DMS79 treated with DMSO at 0.1 percent for 48 hours (cell line): ENCODE measurements around the gene STARD4.

ENCODE experiments used
- DNase-seq: peaks from one replicate; lab custom pipeline; 2025; lab: John Stamatoyannopoulos, UW

Gene STARD4

DNA sequence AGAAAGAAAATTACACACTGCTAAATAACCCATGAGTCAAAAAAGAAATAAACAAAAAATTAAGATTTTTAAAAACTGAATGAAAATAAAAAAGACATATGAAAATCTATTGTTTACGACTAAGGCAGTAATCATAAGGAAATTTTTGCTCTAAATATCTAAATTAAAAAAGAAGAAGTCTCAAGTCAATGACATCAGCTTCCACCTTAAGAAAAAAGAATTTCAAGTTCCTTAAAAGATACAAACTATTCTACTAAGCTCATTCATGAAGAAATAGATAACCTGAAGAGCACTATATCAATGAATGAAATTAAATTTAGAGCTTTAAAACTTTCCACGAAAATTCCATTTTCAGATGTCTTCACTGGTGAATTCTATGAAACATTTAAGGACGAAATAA is 15.7 kb upstream of the STARD4 start:
- no peak for DNase-seq

DNA sequence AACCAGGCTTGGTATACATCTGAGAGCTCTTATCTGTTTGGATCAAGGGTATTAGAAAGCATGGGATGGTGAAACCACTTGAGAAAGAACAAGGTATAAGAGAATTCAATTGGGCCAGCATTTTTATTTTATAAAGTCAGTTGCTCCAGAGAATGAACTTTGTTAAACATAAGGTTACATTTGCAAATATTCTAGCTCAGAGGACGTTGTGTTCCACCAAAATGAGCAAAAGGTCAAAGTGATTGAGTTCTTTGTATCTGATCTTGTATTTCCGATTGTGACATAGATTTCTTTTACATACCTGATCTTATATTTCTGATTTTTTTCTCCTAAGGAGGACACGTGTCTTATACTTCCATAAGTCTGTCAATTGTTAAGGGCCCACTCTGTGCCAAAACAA is 8.6 kb upstream of the STARD4 start:
- DNase-seq: no peak

DNA sequence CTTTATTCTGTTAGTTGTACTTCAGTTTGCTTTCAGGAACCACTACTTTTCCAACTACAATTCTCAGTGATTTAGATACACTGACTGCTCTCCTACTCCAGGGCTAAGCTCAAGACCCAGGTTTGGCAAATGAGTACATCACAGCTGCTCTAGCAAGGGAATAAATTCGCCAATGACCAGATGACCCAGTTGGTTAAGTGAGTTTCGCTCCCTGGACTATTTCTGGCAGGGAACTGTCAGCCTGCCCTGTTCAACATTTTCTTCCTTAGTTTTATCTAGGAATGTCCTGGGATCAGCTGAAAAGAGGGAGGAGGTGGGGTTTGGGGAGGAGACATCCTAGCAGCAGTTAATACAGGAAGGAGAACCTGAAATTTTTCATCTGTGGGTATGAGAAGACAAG is 6.4 kb upstream of the STARD4 start:
- DNase-seq: no peak

DNA sequence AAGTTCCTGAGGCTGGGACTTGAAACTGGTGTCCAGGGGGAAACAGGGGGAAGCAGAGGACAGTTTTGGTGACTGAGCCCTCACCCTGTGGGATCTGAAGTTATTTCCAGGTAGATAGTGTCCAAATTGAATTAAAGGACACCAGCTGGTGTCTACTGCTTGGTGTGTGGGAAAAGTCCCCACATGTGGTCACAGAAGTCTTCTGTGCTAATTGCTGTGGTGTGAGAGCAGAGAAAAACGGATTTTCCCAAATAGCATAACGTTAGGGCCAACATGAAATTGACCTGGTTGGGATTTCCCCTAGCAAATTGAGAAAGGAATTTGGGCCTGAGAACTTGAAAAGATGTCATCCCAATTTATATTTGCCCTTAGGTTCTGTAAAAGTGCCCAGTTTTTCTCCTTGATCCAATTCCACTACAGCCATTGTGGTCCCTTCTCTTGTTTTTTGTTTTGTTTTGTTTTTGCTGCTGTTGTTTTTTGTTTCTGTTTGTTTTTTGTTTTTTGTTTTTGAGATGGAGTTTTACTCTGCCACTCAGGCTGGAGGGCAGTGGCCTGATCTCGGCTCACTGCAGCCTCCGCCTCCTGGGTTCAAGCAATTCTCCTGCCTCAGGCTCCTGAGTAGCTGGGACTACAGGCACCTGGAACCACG is 5.6 kb upstream of the STARD4 start:
- no peak for DNase-seq

DNA sequence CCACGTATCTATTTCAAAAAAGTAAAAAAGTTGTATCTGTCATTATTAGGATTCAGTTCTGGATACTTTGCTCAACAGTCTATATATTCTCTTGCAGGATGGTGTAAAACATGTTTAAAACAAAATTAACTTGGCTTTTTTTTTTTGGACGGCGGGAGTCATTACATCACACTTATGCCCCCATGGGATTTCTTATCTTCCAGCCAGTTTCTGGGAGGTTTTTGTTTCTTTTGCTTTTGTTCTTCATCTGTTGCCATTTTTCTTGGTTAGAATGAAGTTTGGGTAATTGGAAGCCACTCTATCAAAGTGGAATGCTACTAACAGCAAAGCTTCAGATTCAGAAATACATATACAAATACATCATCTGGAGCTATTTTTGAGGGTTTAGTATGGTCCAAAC is 1.8 kb upstream of the STARD4 start:
- no peak for DNase-seq

DNA sequence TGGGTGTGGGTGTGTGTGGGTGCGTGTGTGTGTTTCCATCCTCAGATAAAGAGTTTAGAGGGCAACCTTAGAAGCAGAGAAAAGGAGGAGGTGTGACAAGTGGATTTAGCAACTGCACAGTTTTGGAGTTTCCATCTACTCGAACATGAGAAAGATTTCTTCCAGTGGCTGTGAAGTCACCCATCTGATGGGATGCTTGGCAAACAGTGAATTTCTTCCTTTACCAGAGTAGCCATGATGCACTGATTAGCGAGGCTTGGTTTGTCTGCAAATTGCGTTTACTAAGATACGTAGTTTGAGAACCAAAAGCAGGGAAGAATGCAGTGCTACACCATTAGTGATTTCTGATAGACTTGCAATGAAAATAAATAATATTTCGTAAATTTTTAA is 791 bp upstream of the STARD4 start:
- DNase-seq: peak; percentile 53

DNA sequence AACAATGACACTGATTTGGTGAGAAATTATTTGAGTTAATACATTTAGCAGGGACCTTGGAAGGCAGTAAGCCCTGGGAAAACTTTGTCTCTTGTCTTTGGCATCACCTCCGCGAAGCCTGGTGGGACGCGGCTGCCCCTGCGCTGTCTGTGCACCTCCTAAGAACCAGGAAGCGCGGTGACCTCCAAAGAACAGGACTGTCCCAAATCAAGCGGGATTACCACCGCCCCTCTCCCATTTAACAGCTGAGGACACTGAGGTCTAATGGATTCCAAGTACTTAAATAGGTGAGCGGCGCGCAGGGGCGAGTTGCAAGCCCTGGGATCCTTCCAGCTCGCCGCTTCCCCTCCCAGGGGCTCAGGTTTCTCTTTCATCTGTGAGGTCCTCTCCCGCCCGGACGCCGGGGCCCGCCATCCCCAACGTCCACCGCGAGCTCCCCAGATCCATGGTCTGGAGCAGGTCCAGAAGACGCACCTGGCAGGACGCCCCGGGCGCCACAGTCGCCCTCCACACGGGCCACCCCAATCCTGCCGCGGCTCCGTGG is 432 bp downstream of the STARD4 start:
- DNase-seq: peak; percentile 60

DNA sequence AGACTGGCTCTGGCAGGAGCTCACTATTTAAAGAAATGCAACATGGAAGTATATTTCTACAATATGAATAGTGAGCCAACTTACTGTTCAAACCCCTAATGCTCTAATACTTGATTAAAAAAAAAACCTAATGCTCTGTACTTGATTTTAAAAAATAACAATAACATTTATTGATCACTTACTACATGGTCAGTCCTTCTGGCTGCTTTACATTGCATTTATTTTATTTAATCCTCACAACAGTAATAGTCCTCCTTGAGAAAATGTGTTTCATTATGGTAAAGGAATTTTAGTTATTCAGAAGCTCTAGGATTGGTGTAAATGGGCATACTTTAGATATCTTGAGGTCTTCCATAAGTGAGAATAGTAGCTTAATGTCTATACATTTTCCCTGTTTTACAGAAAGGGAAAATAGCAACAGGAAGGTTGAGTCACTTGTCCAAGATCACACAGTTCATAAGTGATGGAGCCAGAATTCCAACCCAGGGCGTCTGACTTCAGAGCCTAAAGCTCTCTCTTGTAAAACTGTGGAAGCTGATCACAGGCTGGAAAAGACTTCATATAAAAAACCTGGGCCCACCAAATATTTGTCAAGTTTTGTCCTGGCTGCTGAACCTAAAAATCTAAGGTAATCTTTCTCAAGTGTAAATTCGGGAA is 1.0 kb downstream of the STARD4 start:
- DNase-seq: no peak

DNA sequence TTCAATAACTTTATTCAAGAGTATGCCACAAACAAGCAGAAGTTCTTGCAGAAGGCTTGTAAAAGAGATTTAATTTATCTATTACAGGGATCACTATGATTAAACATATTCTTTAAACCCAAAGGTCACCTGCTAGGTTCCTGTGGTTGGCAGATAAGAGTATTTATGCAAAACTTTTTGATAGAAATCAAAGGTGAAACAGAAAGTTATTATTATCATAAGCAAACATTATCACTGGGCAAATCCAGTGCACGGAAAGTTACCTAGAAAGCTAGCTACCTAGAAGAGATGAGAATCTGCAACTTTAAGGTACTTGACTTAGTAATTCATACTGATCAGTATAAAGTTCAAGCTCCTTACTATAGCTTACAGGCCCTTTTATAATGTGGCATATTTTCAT is 3.2 kb downstream of the STARD4 start:
- no peak for DNase-seq

DNA sequence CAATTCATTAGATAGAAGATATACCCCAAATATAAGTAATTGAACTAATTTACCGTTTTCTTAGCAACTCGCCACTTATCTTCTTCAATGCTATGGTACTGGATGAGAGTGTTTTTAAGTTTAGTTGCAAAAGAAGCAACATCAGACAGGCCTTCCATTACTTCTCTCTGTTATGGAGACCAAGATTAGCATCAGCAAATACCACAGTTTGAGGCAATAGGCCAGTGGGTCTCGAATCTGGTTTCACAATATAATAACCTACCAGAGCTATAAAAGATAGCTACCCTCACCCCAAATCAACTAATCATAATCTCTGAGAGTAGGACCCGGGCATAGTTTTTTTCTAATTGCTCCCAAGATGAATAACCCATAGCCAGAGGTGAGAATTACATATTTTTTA is 5.1 kb downstream of the STARD4 start:
- DNase-seq: no peak

DNA sequence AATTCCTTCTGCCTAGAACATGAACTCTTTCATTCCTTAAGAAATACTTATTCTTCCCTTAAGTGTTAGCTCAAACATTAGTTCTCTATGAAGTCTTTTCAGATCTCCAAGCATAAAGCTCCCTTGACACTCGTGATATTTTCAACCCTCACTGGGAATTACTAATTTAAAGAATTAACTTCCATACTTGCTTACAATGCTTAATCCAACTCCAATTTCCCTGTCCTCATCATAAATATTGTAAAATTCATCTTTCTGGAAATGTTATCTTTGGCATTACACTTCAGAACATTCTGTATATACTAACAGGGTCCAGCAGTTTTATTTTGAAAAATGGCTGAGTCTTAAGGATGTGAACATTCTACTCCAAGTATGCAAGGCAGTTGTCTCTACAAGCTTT is 7.2 kb downstream of the STARD4 start:
- DNase-seq: no peak

DNA sequence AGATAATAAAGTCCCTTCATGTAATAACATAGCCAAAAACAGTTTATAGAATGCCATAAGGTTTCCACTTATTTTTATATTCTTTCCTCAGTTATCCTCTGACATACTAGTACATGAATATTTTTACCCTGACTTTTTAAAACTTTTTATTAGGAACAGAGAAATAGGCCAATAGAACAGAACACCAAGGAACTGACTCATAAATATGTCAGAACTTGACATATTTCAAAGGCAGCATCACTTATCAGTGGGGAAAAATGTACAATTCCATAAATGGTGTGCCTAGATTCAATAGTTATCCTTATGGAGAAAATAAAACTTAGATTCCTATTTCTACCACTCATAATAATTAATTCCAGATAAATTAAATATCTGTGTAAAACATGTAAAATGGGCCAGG is 9.4 kb downstream of the STARD4 start:
- DNase-seq: no peak

DNA sequence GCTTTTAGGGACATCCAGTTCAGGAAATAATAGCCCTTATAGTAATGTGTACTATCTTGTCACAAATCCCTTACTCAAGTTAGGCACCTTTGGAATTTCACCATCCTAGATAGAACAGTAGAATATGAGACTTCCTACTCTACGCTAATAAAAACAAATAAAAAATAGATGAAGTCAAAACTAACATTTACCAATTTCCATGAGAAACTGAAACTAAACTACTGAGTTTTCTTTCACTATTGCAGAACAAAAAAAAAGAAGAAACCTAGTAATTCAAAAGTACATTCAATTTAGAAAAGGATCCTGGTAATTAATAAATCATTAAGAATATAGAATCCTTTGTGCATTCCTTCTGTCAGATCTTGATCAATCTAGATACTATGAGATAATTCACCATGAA is 14.0 kb downstream of the STARD4 start:
- DNase-seq: no peak

DNA sequence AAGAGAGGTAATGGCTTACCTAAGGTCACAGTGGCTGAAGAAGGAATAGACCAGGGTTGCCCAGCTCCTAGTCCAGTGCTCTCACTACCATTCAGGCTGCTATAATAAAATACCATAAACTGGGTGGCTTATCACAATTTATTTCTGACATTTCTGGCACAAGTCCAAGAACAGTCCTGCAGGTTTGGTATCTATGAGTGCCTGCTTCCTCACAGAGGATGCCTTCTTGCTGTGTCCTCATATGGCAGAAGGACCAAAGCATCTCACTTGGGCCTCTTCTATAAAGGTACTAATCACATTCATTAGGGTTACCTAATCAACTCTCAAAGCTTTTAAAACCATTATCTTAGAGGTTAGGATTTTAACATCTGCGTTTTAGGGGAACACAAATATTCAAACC is 17.2 kb downstream of the STARD4 start:
- no peak for DNase-seq

DNA sequence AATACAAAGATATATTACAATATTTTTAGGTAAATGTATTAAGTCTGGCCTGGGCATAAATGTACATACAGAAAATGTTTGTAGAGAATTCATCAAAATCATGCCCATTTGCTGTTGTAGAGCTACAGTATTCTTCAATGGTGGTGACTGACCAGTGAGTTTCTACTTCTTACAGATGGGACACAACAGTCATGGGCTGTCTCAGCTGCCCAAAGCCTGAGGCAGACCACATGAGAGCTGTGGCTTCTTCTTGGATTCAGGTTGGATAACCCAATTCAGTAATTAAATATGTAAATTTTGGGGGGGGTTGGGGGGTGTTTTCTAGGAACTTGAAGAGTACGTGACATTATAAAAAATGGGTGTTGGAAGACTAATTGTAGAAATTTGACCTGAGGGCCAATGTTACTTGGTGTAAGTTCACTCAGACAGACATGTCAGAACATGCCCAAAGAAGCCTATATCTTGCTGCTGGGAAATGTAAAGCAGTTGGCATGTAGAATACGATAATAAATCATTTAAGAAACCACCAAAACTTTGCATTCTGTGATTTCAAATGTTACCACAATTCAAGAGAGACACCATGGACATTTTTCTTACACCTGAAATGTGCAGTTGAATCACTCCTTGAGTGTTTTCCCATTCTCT is 17.9 kb downstream of the STARD4 start:
- no peak for DNase-seq

DNA sequence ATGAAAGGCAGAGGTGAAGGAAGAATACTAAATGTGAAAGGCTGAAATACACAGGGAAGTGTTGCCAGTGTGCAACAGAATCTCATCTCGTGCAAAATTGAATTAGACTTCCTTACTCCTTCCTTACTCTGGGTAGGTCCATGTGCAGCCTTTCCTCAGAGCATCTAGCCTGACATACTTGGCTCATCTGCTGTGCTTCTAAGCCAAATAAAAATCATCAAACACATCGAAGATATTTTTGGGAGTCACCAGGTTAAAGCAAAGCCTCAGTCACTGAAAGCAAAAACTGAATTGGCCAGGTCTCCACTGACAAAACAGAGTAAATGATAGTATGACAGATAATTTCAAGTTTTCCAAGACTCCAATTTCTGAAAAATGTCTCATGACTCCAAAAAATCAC is 19.3 kb downstream of the STARD4 start:
- DNase-seq: no peak

DNA sequence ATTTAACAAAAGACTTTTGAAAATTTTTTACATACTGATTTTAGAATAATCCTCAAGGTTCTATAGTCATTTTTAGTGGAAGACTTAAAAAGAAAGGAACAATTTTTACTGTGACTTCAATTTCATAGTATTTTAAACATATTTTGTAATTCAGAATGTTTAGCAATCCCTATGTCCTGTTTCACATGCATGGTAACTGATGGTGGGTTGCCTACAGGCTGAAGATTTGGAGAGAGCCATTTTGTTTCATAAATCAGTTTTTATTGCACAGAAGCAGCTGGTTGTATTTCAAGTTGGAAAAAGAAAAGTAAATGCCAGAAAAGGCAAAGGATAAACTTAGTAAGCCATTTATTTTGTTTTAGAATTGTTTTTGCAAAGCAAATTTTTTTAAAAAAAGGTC is 24.0 kb downstream of the STARD4 start:
- no peak for DNase-seq

DNA sequence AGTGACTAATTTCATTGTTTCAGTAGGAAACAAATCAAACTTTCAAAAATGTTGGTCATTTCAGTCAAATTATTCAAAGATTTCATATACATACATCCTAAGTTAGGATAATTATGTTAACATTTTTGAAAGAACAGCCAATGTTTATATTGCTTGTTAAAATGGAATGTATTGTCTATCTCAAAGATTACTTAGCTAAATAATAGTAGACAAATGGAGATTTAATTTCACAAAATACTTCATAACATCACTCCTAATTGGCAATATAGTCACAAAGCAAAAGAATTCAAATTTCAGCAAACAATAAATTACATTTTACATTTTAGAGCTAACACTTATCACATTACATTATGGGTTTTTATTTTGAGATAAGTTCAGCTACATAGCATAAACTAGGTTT is 25.4 kb downstream of the STARD4 start:
- DNase-seq: no peak

DNA sequence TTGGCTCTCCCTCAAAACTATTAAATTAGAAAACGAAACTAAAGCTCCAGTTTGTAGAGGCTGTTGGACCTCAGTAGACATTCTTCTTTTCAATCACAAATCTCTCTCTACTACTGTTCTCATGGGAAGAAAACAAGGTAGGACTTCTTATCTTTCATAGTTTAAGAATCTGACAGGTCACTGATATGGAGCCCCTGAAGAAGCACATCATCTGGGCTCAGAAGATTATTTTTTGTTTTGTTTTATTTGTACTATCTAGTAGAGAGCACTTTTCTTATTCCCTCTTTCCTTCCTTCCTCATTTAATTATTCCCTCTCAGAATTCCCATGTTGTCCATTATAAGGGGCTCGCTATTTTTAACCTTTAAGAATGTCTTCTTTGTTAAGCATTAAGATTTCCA is 26.3 kb downstream of the STARD4 start:
- no peak for DNase-seq

DNA sequence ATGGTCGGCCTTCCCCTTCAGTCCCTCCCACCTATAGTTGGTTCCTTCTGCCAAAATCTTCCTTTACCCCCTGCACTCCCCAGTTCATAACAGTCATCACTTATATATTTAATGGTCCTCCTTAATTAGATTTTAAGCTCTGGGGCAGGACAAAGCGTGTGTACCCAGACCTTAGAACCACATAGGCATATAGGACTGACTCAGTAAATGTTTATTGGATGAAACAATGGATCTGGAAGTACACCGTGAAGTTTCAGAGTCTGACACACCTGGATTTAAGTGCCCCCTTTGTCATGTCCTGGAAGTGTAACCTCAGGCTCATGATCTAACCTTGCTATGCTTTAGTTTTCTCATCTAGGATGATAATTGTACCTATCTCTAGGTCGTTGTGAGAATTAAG is 32.0 kb downstream of the STARD4 start:
- no peak for DNase-seq

DNA sequence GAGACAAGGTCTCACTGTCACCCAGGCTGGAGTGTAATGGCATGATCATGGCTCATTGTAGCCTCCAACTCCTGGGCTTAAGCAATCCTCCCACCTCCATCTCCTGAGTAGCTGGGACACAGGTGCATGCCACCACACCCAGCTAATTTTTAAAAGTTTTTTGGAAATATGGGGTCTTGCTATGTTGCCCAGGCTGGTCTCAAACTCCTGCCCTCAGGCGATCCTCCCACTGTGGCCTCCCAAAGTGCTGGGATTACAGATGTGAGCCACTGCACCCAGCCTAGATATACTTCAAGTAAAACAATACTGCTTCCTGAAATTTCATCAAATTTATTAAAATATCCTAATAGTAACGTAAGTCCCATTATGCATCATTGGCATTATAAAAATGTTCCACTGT is 33.4 kb downstream of the STARD4 start:
- DNase-seq: no peak

DNA sequence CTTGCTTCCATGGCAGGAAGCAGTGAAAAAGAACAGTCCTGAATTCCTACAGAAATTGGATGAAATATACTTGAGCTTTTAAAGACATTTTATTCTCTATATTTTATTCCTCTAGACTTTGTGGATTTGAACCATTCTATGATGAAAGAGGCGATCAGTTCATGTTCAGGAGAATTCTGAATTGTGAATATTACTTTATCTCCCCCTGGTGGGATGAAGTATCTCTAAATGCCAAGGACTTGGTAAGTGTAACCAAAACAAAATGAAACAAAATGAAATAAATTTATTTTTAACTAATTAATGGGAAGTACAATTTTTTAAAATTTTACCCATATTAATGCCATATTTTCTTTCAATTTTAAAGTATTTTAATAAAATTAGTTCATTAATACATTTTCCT is 34.1 kb downstream of the STARD4 start:
- DNase-seq: no peak

DNA sequence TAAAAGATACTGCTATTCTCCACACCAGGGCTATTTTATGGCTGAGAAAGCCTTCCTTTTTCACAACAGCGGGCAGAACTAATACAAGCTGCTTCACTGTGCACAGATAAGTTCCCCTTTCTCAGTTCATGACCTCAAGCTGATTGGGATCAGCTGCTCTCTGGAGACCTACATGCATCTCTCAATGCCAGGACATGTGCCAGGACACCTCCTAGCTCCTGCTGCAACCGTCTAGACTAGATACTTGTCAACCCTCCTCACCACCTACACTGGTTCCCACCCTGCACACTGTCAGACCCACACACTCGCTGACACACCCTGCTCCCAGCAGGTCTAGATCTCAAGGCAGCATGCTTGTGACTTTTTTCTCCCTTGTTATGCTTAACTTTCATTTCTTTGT is 39.8 kb downstream of the STARD4 start:
- no peak for DNase-seq

DNA sequence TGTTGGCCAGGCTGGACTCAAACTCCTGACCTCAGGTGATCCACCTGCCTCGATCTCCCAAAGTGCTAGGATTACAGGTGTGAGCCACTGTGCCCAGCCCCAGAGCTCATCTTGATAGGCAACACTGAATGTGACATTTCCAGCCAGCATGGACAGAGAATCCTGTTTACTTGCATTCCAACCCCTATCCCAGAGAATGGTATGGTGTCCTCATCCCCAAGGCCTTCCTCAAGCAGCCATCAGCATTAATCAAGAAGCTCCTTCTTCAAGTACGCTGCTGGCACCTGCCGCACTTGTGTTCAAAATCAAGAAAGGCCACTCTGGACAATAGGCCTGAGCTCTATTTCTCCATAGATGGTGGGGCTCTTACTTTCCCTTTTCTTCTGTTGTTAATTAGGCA is 40.2 kb downstream of the STARD4 start:
- DNase-seq: no peak
